ENCODE results near the gene ZSCAN10. TPM values are rescaled to one million over a fixed set of nuclear protein-coding genes. Genes with fewer than 3 reads are reported as not detected.

Gene ZSCAN10
- total RNA-seq, 3 donors from 2014 or later (not counting 1 experiment from before 2014, with no cell fraction given), result 0.65 to 0.96 (median 0.77) TPM

- no peaks in the 10 kb centered on the region for H3K27me3 ChIP-seq (ENCODE audit: control insufficient read depth, insufficient read depth, low read length)
- no peak overlapping the region for H3K4me3 ChIP-seq (ENCODE audit: low read length)
- H3K4me1 ChIP-seq (ENCODE audit: control insufficient read depth, insufficient read depth, low read length), result peaks cover 52% of the 10 kb centered on the region
- H3K36me3 ChIP-seq (ENCODE audit: control insufficient read depth, insufficient read depth, low read length), result no peaks in the 10 kb centered on the region
- Mint-ChIP-seq H3K9me3 (no peaks in the 10 kb centered on the region), H3K4me3 (no peak overlapping the region), H3K27me3 (ENCODE audit: low read depth in 2 of 2) (no peaks in the 10 kb centered on the region), H3K36me3 (no peaks in the 10 kb centered on the region), H3K27ac (peak overlapping the region in 1 of 2 donors; percentile 48), H3K4me1 (peaks cover 26 to 46% of the 10 kb centered on the region in 2 donors)
- WGBS (ENCODE audit: insufficient coverage), result 81% methylated on average over 7 of the region's 8 CpGs
- no peaks in the 10 kb centered on the region for H3K9me3 ChIP-seq (ENCODE audit: control insufficient read depth, insufficient read depth, low read length)
- TF ChIP-seq, protein P1, sequence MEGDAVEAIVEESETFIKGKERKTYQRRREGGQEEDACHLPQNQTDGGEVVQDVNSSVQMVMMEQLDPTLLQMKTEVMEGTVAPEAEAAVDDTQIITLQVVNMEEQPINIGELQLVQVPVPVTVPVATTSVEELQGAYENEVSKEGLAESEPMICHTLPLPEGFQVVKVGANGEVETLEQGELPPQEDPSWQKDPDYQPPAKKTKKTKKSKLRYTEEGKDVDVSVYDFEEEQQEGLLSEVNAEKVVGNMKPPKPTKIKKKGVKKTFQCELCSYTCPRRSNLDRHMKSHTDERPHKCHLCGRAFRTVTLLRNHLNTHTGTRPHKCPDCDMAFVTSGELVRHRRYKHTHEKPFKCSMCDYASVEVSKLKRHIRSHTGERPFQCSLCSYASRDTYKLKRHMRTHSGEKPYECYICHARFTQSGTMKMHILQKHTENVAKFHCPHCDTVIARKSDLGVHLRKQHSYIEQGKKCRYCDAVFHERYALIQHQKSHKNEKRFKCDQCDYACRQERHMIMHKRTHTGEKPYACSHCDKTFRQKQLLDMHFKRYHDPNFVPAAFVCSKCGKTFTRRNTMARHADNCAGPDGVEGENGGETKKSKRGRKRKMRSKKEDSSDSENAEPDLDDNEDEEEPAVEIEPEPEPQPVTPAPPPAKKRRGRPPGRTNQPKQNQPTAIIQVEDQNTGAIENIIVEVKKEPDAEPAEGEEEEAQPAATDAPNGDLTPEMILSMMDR (IDR thresholded peaks at IDR 0.05), result no peak
- ATAC-seq, result no peak
- intact Hi-C loops (cut with micrococcal nuclease), result loop anchor here (5.0 kb wide), 1 partner anchor 40 kb away; no protein-coding TSS in a partner anchor
- no peak overlapping the region for H3K27ac ChIP-seq (ENCODE audit: low read length)
- DNase-seq, result no peak
These were observed 1.8 kb downstream of the ZSCAN10 start for GRCh38 chr16:3097266-3097665.

GRCh38 chr16:3096362-3096761 lies 2.7 kb downstream of the ZSCAN10 start:
- ATAC-seq (no peak), DNase-seq (no peak)
- Histone ChIP-seq H3K36me3 (ENCODE audit: control insufficient read depth, insufficient read depth, low read length) (no peaks in the 10 kb centered on the region), H3K27ac (ENCODE audit: low read length) (peak overlapping the region; percentile 61), H3K4me3 (ENCODE audit: low read length) (no peak overlapping the region), H3K27me3 (ENCODE audit: control insufficient read depth, insufficient read depth, low read length) (no peaks in the 10 kb centered on the region), H3K9me3 (ENCODE audit: control insufficient read depth, insufficient read depth, low read length) (no peaks in the 10 kb centered on the region), H3K4me1 (ENCODE audit: control insufficient read depth, insufficient read depth, low read length) (peaks cover 43% of the 10 kb centered on the region)
- H3K9me3 Mint-ChIP-seq, result no peaks in the 10 kb centered on the region
- no peaks in the 10 kb centered on the region for H3K27me3 Mint-ChIP-seq (ENCODE audit: low read depth in 2 of 2)
- 94% methylated on average over 6 of the region's 6 CpGs for WGBS (ENCODE audit: insufficient coverage)
- TF ChIP-seq, protein P1 (IDR thresholded peaks at IDR 0.05), result no peak
- H3K4me1 Mint-ChIP-seq, result peaks cover 20 to 39% of the 10 kb centered on the region in 2 donors
- no peaks in the 10 kb centered on the region for H3K36me3 Mint-ChIP-seq
- no peak overlapping the region for H3K4me3 Mint-ChIP-seq
- peak overlapping the region; percentile 43 to 65 for H3K27ac Mint-ChIP-seq
- intact Hi-C loops (cut with micrococcal nuclease), result loop anchor here (1.0 to 5.0 kb wide), 2 partner anchors 33 to 39 kb away; no protein-coding TSS in a partner anchor

DNA sequence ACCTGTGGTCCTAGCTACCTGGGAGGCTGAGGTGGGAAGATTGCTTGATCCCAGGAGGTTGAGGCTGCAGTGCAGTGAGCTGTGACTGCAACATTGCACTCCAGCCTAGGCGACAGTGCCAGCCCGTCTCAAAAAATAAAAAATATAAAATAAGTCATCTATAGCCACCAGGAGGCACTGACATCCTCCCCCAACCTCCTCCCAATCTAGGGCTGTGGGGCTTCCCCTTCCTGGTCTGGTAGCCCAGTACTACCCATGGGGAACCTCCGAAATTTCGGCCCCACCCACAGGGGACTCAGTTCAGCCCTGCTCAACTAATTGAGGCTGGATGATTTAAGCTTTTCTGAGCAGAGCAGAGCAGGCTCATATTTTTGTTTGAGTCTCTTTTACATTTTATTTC lies 3.2 kb downstream of the ZSCAN10 start:
- Histone ChIP-seq H3K4me3 (ENCODE audit: low read length) (no peak overlapping the region), H3K9me3 (ENCODE audit: control insufficient read depth, insufficient read depth, low read length) (no peaks in the 10 kb centered on the region), H3K27me3 (ENCODE audit: control insufficient read depth, insufficient read depth, low read length) (no peaks in the 10 kb centered on the region), H3K27ac (ENCODE audit: low read length) (peak overlapping the region; percentile 61), H3K4me1 (ENCODE audit: control insufficient read depth, insufficient read depth, low read length) (peaks cover 38% of the 10 kb centered on the region), H3K36me3 (ENCODE audit: control insufficient read depth, insufficient read depth, low read length) (no peaks in the 10 kb centered on the region)
- Mint-ChIP-seq H3K36me3 (no peaks in the 10 kb centered on the region), H3K27ac (peak overlapping the region; percentile 43 to 65), H3K4me3 (peak overlapping the region; percentile 6), H3K9me3 (no peaks in the 10 kb centered on the region), H3K27me3 (ENCODE audit: low read depth in 2 of 2) (no peaks in the 10 kb centered on the region), H3K4me1 (peaks cover 15 to 34% of the 10 kb centered on the region in 2 donors)
- DNase-seq (peak; percentile 40 to 86), ATAC-seq (peak; percentile 73 to 80 (median 75))
- intact Hi-C loops (cut with micrococcal nuclease), result loop anchor here (1.0 to 5.0 kb wide), 3 partner anchors 33 to 71 kb away; no protein-coding TSS in a partner anchor
- 2% methylated on average over 4 of the region's 4 CpGs for WGBS (ENCODE audit: insufficient coverage)
- TF ChIP-seq, protein P1 (IDR thresholded peaks at IDR 0.05), result peak; percentile 42

All from natural killer cell (primary cell).